ENCODE data around the gene UQCC5. TPM values are rescaled to one million over a fixed set of nuclear protein-coding genes. Genes with fewer than 3 reads are reported as not detected.

The UQCC5 gene
- total RNA-seq, 4 donors from 2014 or later = 1.9 to 47.5 (median 18.7) TPM

GRCh38 chr3:52532517-52532837 lies 3.9 kb upstream of the UQCC5 start:
- no peaks in the 10 kb centered on the region for H3K9me3 ChIP-seq
- peak overlapping the region in 3 of 4 donors; percentile 78 to 95 (median 81) for H3K27ac ChIP-seq
- no peak for ATAC-seq
- peaks cover 5 to 78% (median 45%) of the 10 kb centered on the region in 3 donors for H3K4me1 ChIP-seq
- peaks cover 0 to 15% of the 10 kb centered on the region in 2 donors for H3K36me3 ChIP-seq
- H3K27me3 ChIP-seq = no peaks in the 10 kb centered on the region
- WGBS, 2 donors (ENCODE audit: low coverage in 1 of 2) = no CpG with 5 or more reads among the region's 5 CpGs
- peak overlapping the region; percentile 74 to 75 for H3K4me3 ChIP-seq
- TF ChIP-seq CTCF (IDR thresholded peaks at IDR 0.05) = no peak

GRCh38 chr3:52532838-52533622 lies 3.4 kb upstream of the UQCC5 start:
- no peaks in the 10 kb centered on the region for H3K9me3 ChIP-seq
- no peak for ATAC-seq
- peaks cover 0 to 10% of the 10 kb centered on the region in 2 donors for H3K36me3 ChIP-seq
- H3K27ac ChIP-seq = peak overlapping the region; percentile 12 to 95 (median 80)
- TF ChIP-seq POLR2A (IDR thresholded peaks at IDR 0.05) = no peak
- no peak for TF ChIP-seq CTCF (IDR thresholded peaks at IDR 0.05)
- no peak for TF ChIP-seq POLR2AphosphoS5 (IDR thresholded peaks at IDR 0.05)
- TF ChIP-seq EP300 (IDR thresholded peaks at IDR 0.05) = no peak
- peaks cover 5 to 84% (median 51%) of the 10 kb centered on the region in 3 donors for H3K4me1 ChIP-seq
- no peaks in the 10 kb centered on the region for H3K27me3 ChIP-seq
- 0% methylated on average over 10 of the region's 78 CpGs; no CpG with 5 or more reads in 1 of the 2 donors for WGBS, 2 donors (ENCODE audit: low coverage in 1 of 2)
- H3K4me3 ChIP-seq = peak overlapping the region; percentile 74 to 75

- Histone ChIP-seq H3K9me3 (no peaks in the 10 kb centered on the region), H3K4me1 (peaks cover 5 to 89% (median 55%) of the 10 kb centered on the region in 3 donors), H3K36me3 (peaks cover 0 to 3% of the 10 kb centered on the region in 2 donors), H3K27ac (peak within 1 kb of the TSS; percentile 75 to 95 (median 94)), H3K4me3 (peak within 1 kb of the TSS; percentile 74 to 75), H3K27me3 (no peaks in the 10 kb centered on the region)
- WGBS, 2 donors (ENCODE audit: low coverage in 1 of 2) = no CpG with 5 or more reads among the region's 91 CpGs
- TF ChIP-seq POLR2AphosphoS5 (IDR thresholded peaks at IDR 0.05) (no peak), POLR2A (IDR thresholded peaks at IDR 0.05) (peak in 1 of 2 donors; percentile 23), EP300 (IDR thresholded peaks at IDR 0.05) (no peak), CTCF (IDR thresholded peaks at IDR 0.05) (peak in 1 of 4 experiments; percentile 45)
- peak; percentile 68 for ATAC-seq
Measured at GRCh38 chr3:52533623-52534280, 2.7 kb upstream of the UQCC5 start, which contains the start of gene NT5DC2. NT5DC2 (minus strand) TSS chr3:52533857; CDS start chr3:52533737, 120 bp downstream.

- peak overlapping the region; percentile 75 to 95 (median 94) for H3K27ac ChIP-seq
Measured at GRCh38 chr3:52534281-52535183, 1.9 kb upstream of the UQCC5 start.

More at GRCh38 chr3:52534281-52535183, 1.9 kb upstream of the UQCC5 start:
- no peaks in the 10 kb centered on the region for H3K27me3 ChIP-seq
- no peak for ATAC-seq
- H3K4me1 ChIP-seq = peaks cover 3 to 89% (median 55%) of the 10 kb centered on the region in 3 donors
- no peaks in the 10 kb centered on the region for H3K9me3 ChIP-seq
- 27% methylated on average over 9 of the region's 57 CpGs; no CpG with 5 or more reads in 1 of the 2 donors for WGBS, 2 donors (ENCODE audit: low coverage in 1 of 2)
- TF ChIP-seq CTCF (IDR thresholded peaks at IDR 0.05) (no peak), POLR2A (IDR thresholded peaks at IDR 0.05) (no peak), POLR2AphosphoS5 (IDR thresholded peaks at IDR 0.05) (no peak), EP300 (IDR thresholded peaks at IDR 0.05) (no peak)
- H3K4me3 ChIP-seq = peak overlapping the region; percentile 67 to 74
- no peaks in the 10 kb centered on the region for H3K36me3 ChIP-seq
